Omental fat pad (tissue), 4 donors: ENCODE data around the gene SSH2. TPM values are rescaled to one million over a fixed set of nuclear protein-coding genes. Genes with fewer than 3 reads are reported as not detected.

Experiments
- ATAC-seq: fragments of 150-250 bp; one replicate; pipeline ENCODE4 v1.9.1; 2016; ENCODE audit warnings: mild to moderate bottlenecking, moderate library complexity; ENCODE audit not compliant: low FRiP score
- DNase-seq: peaks from one replicate; pipeline ENCODE4 v3.0.0-alpha.2; 2019; ENCODE audit warnings: low spot score
- total RNA-seq, 4 donors: library from RNA; depleted of rRNA; stranded (reverse); fragments of >200 nt; gene quantifications; one replicate each; pipeline ENCODE4 v1.1.0, GENCODE V29; 2016
- TF ChIP-seq, protein P1 (sequence below), 3 donors: fragments of 450-650 bp; IDR thresholded peaks; one replicate each; pipeline ENCODE4 v1.5.1; 2016 to 2017; ENCODE audit warnings: antibody characterized with exemption in 3 of 3, mild to moderate bottlenecking in 3 of 3, moderate library complexity in 2 of 3

SSH2 gene
- total RNA-seq, 4 donors from 2014 or later = 25.1 to 88.0 (median 35.8) TPM

DNA sequence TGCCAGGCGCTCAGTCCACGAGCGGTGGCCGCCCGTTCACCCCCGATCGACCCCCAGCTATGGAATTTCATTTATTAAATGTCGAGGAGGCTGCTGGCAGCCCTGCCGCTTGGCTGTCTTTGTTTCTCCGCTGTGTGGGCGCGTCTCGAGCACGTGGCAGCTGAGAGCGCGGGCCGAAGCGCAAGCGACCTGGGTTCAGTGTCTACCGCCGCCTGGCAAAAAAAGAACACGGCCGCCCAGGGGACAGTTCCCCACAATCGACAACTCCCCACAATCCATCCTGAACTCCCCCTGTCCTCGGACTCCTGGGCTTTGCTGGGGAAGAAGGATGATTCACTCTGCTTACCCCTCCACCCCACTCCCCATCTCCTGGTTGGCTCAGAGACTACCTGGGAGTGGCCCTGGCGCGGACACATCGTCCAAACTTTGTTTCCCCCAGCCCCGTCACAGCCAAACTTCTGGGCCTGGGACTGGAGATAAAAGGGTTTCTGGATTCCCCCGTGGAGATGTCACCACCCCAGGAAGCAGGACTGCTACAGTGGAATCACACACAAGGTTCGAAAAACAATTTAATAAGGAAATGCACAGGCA lies 338.8 kb downstream of the SSH2 start:
- DNase-seq = no peak

DNA sequence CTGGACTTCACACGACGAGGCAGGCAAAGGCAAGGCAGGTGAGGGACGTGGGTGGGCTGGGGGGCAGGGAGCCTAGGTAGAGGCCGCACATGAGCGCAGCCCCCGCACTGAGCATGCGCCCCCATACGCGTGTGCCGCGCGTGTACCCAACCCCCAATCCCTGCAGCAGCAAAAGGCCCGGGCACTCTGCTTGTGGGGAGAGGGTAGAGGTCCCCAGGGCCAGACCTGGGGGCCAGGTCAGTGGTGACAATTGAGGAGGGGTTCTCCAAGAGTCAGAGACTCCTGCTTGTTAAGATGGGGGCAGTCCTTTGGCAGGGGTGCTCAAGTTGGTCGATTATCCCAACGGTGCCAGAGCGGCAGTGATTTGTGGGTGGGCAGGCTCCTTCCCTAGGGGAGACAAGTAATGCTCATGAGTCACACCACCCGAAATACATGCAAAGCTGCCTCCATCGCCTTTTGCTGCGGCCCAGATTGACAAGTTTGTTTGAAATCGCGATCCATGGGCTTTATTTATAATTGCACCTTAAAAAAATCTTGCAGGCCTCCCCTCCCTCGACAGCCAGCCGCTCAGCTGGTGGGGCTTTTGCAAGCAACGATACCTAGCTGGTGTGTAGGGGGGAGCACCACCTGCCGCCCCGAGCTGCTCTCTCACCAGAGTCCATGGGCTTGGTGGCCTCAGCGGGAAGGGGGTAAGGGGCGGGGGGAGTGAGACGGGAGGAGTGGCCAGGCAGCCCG lies 339.4 kb downstream of the SSH2 start:
- no peak for ATAC-seq

More for the DNA sequence above, 338.8 kb downstream of the SSH2 start:
- TF ChIP-seq, protein P1, sequence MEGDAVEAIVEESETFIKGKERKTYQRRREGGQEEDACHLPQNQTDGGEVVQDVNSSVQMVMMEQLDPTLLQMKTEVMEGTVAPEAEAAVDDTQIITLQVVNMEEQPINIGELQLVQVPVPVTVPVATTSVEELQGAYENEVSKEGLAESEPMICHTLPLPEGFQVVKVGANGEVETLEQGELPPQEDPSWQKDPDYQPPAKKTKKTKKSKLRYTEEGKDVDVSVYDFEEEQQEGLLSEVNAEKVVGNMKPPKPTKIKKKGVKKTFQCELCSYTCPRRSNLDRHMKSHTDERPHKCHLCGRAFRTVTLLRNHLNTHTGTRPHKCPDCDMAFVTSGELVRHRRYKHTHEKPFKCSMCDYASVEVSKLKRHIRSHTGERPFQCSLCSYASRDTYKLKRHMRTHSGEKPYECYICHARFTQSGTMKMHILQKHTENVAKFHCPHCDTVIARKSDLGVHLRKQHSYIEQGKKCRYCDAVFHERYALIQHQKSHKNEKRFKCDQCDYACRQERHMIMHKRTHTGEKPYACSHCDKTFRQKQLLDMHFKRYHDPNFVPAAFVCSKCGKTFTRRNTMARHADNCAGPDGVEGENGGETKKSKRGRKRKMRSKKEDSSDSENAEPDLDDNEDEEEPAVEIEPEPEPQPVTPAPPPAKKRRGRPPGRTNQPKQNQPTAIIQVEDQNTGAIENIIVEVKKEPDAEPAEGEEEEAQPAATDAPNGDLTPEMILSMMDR (IDR thresholded peaks at IDR 0.05) = no peak
- peak; percentile 57 for ATAC-seq

DNA sequence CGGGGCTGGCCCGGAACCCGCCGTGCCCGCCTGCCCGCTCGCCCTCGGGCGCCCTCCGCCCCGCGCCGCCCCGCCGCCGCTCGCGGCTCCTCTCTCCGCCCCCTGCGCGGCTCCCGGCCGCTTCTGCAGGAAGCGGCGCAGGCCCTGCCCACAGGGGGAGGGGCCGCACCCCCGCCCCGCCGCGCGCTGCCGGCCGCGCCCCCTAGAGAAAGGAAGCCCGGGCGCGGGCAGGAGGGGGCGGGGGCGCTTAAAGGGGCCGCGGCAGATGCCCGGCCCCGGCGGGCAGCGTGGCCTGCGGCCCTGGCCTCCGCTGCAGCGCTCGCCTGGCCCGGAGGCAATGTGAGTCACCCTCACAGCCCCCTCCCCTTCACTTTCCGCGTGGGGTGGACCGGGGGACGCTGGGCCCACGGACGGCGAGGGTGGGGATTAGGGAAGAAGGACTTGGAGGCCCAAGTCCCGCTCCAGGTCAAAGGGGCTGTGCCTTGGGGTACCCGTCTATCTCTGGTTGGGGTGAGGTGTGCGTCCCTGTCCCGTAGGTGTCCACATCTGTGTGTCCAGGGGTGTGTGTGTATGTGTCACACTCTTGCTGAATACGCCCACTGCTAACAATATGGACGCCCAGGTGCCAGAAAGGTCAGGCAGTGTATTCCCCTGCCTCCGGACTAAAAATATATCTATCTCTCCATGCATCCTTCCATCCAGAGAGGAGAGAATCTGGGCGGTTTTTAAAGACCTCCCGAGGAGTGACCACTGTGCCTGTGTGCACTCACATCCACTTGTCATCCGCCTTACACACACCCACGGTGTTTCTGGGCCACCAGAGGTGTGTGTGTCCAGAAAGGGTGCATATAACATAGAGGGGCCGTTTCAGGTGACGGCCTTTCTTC lies 340.3 kb downstream of the SSH2 start, which contains the start of gene GIT1:
Gene GIT1 (minus strand): TSS at position 125 of the 887 bp plus-strand sequence. CDS start 270 bp downstream, outside the sequence.
- ATAC-seq (peak; percentile 62), DNase-seq (no peak)
- TF ChIP-seq, protein P1 (IDR thresholded peaks at IDR 0.05) = no peak

More for the DNA sequence above, 339.4 kb downstream of the SSH2 start:
- TF ChIP-seq, protein P1 (IDR thresholded peaks at IDR 0.05) = no peak
- no peak for DNase-seq

DNA sequence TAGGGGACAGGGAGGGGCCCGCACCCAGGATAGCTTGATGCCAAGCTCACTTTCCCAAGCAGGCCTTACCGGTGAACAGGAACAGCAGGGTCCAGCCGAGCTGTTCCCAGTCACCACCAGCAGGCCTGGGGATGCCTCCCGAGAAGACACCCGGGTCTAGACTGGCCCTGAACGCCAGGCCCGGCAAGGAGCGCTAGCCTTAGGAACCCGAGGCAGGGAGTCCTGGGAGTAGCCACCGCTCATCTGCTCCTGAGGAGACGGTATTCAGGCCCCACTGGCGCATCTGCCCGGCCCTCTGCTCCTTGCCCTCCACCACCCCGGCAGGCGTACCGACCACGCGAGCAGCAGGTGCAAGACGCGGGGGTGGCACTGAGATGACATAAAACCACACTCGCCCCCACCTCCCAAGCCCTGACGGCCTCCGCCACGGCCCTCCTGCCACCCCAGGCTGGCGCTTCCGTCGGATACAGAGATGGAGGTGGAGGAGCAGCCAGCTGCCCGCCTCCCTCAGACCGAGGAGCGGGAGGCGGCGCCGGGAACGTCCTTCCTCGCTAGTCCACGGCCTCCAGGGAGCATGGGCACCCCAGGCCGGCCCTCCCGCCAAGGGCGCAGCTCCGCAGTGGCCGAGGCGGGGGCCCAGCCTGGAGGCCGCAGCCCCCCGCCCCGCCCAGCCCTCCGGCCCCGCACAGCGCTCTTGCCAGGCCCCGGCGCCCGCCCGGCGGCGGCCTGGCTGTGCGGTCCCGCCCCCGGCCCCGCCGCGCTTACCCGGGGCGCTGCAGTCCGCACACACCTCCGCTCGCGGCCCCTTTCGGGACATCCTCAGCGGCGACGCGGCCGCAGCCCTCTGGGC lies 341.2 kb downstream of the SSH2 start:
- no peak for DNase-seq
- TF ChIP-seq, protein P1 (IDR thresholded peaks at IDR 0.05) = no peak
- peak; percentile 7 for ATAC-seq

DNA sequence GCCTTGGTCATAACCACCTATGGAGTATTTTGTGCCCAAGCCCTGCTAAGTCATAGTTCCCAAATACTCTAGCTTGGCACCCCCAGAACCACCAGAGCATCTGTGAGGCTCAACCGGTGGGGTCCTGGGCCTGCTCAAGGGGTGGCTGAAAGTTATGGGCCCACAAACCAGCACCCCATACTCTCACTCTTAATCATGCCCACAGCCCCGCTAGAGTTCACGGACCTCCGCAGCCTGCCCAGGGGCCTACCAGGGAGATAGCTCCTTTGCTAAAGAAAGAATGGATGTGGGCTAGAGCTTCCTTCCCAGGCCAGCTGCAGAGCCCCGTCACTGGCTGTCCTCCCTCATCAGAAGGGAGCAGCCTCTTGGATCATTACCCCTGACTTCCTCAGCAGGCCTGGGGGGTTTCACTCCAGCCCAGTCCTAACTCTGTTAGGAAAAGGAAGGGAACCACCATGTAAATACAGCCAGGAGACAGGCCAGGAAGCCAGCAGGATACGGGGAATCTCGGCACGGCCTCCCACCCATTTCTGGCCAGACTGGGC lies 341.9 kb downstream of the SSH2 start:
- ATAC-seq (no peak), DNase-seq (no peak)
- TF ChIP-seq, protein P1 (IDR thresholded peaks at IDR 0.05) = no peak

DNA sequence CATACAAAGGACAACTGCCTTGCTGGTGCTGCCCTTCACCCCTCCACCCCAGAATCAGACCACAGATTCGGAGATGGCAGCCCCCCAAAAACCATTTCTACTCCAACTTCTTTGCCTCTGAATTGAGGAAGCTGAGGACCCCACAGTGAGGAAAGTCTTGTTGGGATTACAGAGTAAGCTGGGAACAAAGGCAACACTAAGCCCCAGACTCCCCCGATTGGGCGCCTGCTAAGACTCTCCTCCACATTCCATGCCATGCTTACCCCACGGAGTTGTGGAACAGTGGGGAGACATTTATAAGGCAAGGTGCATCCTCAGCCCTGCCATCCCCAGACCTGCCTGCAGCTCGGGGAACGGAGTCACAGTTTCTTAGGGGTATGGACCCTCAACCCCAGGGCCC lies 342.4 kb downstream of the SSH2 start:
- TF ChIP-seq, protein P1 (IDR thresholded peaks at IDR 0.05) = no peak
- ATAC-seq (no peak), DNase-seq (no peak)
